ENCODE data around the gene RIPOR3.

DNA sequence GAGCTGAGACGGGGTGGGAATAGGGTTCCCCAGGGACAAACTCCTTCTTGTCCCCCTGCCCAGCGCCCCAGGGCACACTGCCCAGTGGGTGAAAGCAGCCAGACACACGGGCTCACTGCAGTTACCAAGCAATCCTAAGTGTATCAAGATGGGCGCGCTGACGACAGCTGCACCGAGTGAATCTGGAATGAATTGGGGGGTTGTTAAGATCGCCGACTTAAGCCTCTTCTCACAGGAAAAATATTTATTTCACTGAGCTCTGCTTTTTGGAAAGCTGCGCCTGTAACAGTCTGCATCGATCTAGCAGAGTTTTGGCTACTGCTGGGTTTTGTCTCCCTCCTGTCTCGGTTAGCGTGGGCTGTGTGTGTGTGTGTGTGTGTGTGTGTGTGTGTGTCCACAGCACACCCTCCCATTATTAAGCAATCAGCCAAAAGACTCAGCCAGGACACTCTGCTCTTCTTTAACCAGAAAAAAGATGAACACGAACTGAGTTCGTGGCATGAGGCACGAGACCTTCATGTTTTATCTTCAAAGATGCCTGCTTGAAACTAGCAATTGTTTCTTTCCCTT lies 35.9 kb downstream of the RIPOR3 start:
- TF ChIP-seq, protein P1, sequence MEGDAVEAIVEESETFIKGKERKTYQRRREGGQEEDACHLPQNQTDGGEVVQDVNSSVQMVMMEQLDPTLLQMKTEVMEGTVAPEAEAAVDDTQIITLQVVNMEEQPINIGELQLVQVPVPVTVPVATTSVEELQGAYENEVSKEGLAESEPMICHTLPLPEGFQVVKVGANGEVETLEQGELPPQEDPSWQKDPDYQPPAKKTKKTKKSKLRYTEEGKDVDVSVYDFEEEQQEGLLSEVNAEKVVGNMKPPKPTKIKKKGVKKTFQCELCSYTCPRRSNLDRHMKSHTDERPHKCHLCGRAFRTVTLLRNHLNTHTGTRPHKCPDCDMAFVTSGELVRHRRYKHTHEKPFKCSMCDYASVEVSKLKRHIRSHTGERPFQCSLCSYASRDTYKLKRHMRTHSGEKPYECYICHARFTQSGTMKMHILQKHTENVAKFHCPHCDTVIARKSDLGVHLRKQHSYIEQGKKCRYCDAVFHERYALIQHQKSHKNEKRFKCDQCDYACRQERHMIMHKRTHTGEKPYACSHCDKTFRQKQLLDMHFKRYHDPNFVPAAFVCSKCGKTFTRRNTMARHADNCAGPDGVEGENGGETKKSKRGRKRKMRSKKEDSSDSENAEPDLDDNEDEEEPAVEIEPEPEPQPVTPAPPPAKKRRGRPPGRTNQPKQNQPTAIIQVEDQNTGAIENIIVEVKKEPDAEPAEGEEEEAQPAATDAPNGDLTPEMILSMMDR (IDR thresholded peaks at IDR 0.05), result no peak
- peak in 1 of 2 donors; percentile 17 for TF ChIP-seq POLR2A (IDR thresholded peaks at IDR 0.05)
